Heart right ventricle (tissue), 16 donors: ENCODE data around the gene WDR49. TPM values are rescaled to one million over a fixed set of nuclear protein-coding genes. Genes with fewer than 3 reads are reported as not detected.
A peak's percentile ranks its signal among the peaks of the same experiment; 100 is the strongest.

ENCODE experiments used
- ATAC-seq, 8 donors: fragments of 200-7000 bp; cut with Tn5 transposase; one replicate each; pipeline ENCODE4 v1.9.1; 2020; ENCODE audit warnings: mild to moderate bottlenecking in 8 of 8, moderate library complexity in 8 of 8, moderate number of reproducible peaks in 1 of 8
- DNase-seq, 2 donors: peaks; one replicate each; pipeline ENCODE4 v3.0.0-alpha.2; 2020
- H3K27ac ChIP-seq, 10 donors: fragments of 200-600 bp; sonication (generic) in 2 of 10; one replicate each; pipeline versions ENCODE4 v1.5.0 to v1.8.0; 2020 to 2022; ENCODE audit warnings: mild to moderate bottlenecking in 3 of 10
- H3K27me3 ChIP-seq, 7 donors: fragments of 200-600 bp; one replicate each; pipeline ENCODE4 v1.8.0; 2021 to 2022; ENCODE audit warnings: mild to moderate bottlenecking in 2 of 7
- H3K36me3 ChIP-seq, 9 donors: fragments of 200-600 bp; sonication (generic) in 1 of 9; one replicate each; pipeline versions ENCODE4 v1.5.0 to v1.8.0; 2020 to 2022; ENCODE audit warnings: mild to moderate bottlenecking in 2 of 9
- H3K4me1 ChIP-seq, 9 donors: fragments of 200-600 bp; sonication (generic) in 1 of 9; one replicate each; pipeline versions ENCODE4 v1.5.0 to v1.8.0; 2020 to 2022; ENCODE audit warnings: mild to moderate bottlenecking in 4 of 9
- H3K4me3 ChIP-seq, 10 donors: fragments of 200-600 bp; sonication (generic) in 2 of 10; one replicate each; pipeline versions ENCODE4 v1.5.0 to v1.8.0; 2020 to 2022; ENCODE audit warnings: mild to moderate bottlenecking in 7 of 10, moderate library complexity in 2 of 10
- H3K9me3 ChIP-seq, 11 donors: fragments of 200-600 bp in 10 of 11; sonication (generic) in 2 of 11; one replicate each; pipeline versions ENCODE4 v1.5.0 to v1.8.0; 2013 to 2022; ENCODE audit warnings: mild to moderate bottlenecking in 2 of 11, control low read depth in 1 of 11, moderate library complexity in 1 of 11
- WGBS, 2 donors: extraction: QIAGEN DNeasy Blood & Tissue Kit; methylation state at CpG; one replicate each; pipeline ENCODE4 v1.1.7; 2013; ENCODE audit warnings: inconsistent platforms in 1 of 2; 5-methylcytosine and 5-hydroxymethylcytosine counted together
- intact Hi-C, 10 donors: fragments of 100-400 bp; cut with DNase I; formaldehyde crosslinking; loops; one replicate each; pipeline versions ENCODE4 v1.11.1 to v1.14.2; 2022
- polyA plus RNA-seq, 2 donors: library from polyadenylated mRNA; stranded (reverse); fragments of 200-250 nt; gene quantifications; one replicate each; pipeline ENCODE4 v1.2.3, GENCODE V29; 2013
- total RNA-seq, 10 donors: library from RNA; stranded (reverse); fragmentation: NEBNext Ultra II Directional in 3 of 10; extraction: Animal tissue kit (Norgen Biotek cat#: 25700) in 3 of 10; gene quantifications; one replicate each; pipeline versions ENCODE4 v1.2.1 to v1.2.4, GENCODE V29; 2021 to 2023
- TF ChIP-seq, protein P1 (sequence below), 9 donors: fragments of 200-600 bp; sonication (generic) in 2 of 9; IDR thresholded peaks; one replicate each; pipeline versions ENCODE4 v1.5.0 to v1.8.0; 2021 to 2022; ENCODE audit warnings: antibody characterized with exemption in 9 of 9, mild to moderate bottlenecking in 5 of 9, moderate library complexity in 1 of 9
- donor health status: Arrhythmogenic right ventricular cardiomyopathy.
- donor health status: ischemic (EF 13 %, LVEDD 7.1; RV severe dilation, severe dysfunction).
- donor health status: healthy with polysubstance abuse.
- donor health status: DM: no; HTN: yes; CAD: no.
- donor health status: DM: no; HTN: no; CAD: no.
- donor health status: ischemic (EF 25% LVEDD 6.9; RV normal size, moderate dysfunction).
- donor health status: ischemic (EF 25% LVEDD 5.7; RV mildly dilated, moderate dysfunction).
- donor health status: healthy.
- donor health status: DM: yes; HTN: yes; CAD: no.
- donor health status: Ischemic cardiomyopathy.
- donor health status: ischemic (EF 35%, LVEDD 5.7; RV mildly dilated, moderate dysfunction).
- donor health status: nonischemic (EF 11% LVEDD 7.7; RV severe dilation, severe dysfunction).
- donor health status: DM: yes; HTN: yes; CAD: no.
- donor health status: PGD.
- donor health status: ischemic (EF 29% LVEDD 5.4; RV normal size, mild dysfunction).
- donor health status: nonischemic (EF 23%, LVEDD 6.1; RV moderate dilation, normal function).

Gene WDR49
- total and polyA plus RNA-seq, 12 donors, result 0.06 to 6.6 (median 2.1) TPM

GRCh38 chr3:167653155-167653554 is 587 bp downstream of the WDR49 start:
- 65 to 74% methylated on average over 1 of the region's 1 CpG for WGBS, 2 donors
- peak overlapping the region in 1 of 10 donors; percentile 28 for H3K27ac ChIP-seq
- TF ChIP-seq, protein P1, sequence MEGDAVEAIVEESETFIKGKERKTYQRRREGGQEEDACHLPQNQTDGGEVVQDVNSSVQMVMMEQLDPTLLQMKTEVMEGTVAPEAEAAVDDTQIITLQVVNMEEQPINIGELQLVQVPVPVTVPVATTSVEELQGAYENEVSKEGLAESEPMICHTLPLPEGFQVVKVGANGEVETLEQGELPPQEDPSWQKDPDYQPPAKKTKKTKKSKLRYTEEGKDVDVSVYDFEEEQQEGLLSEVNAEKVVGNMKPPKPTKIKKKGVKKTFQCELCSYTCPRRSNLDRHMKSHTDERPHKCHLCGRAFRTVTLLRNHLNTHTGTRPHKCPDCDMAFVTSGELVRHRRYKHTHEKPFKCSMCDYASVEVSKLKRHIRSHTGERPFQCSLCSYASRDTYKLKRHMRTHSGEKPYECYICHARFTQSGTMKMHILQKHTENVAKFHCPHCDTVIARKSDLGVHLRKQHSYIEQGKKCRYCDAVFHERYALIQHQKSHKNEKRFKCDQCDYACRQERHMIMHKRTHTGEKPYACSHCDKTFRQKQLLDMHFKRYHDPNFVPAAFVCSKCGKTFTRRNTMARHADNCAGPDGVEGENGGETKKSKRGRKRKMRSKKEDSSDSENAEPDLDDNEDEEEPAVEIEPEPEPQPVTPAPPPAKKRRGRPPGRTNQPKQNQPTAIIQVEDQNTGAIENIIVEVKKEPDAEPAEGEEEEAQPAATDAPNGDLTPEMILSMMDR (IDR thresholded peaks at IDR 0.05), result no peak
- no peaks in the 10 kb centered on the region for H3K9me3 ChIP-seq
- intact Hi-C loops, result no loop called here
- no peak for ATAC-seq
- H3K4me3 ChIP-seq, result no peak overlapping the region
- H3K27me3 ChIP-seq, result no peaks in the 10 kb centered on the region
- H3K36me3 ChIP-seq, result no peaks in the 10 kb centered on the region
- no peak for DNase-seq
- H3K4me1 ChIP-seq, result peaks cover 0 to 11% (median 0%) of the 10 kb centered on the region in 9 donors

DNA sequence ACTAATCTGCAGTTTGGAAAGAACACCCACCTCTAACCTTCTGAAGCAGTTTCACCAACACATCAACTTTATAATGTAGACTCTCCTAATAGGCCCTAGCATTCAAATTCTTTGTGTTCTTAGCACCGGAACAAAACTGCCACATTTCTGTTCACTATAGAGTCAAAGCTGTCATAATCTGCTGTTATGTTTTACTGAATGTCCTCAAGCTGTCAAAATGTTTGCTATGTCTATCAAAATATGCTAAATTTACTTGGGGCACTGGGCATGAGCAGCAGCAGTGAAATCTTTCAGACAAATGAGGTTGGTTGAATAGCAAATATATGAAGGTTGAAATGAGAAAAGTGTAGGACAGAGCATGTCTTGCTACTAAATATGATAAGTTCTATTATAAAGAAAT is 1.9 kb downstream of the WDR49 start:
- intact Hi-C loops, result no loop called here
- no peak for ATAC-seq
- Histone ChIP-seq H3K27me3 (no peaks in the 10 kb centered on the region), H3K4me3 (no peak overlapping the region), H3K27ac (no peak overlapping the region), H3K36me3 (no peaks in the 10 kb centered on the region), H3K9me3 (no peaks in the 10 kb centered on the region), H3K4me1 (peaks cover 0 to 11% (median 0%) of the 10 kb centered on the region in 9 donors)
- 91 to 95% methylated on average over 1 of the region's 1 CpG for WGBS, 2 donors
- DNase-seq, result no peak
- TF ChIP-seq, protein P1 (IDR thresholded peaks at IDR 0.05), result no peak

GRCh38 chr3:167650459-167650858 is 3.3 kb downstream of the WDR49 start:
- Histone ChIP-seq H3K4me1 (peaks cover 0 to 11% (median 0%) of the 10 kb centered on the region in 9 donors), H3K27ac (no peak overlapping the region), H3K4me3 (no peak overlapping the region), H3K27me3 (no peaks in the 10 kb centered on the region), H3K9me3 (peaks cover 0 to 5% (median 0%) of the 10 kb centered on the region in 11 donors), H3K36me3 (no peaks in the 10 kb centered on the region)
- TF ChIP-seq, protein P1 (IDR thresholded peaks at IDR 0.05), result no peak
- DNase-seq, result no peak
- ATAC-seq, result no peak
- intact Hi-C loops, result no loop called here
- WGBS, 2 donors, result 78 to 89% methylated on average over 2 of the region's 2 CpGs

DNA sequence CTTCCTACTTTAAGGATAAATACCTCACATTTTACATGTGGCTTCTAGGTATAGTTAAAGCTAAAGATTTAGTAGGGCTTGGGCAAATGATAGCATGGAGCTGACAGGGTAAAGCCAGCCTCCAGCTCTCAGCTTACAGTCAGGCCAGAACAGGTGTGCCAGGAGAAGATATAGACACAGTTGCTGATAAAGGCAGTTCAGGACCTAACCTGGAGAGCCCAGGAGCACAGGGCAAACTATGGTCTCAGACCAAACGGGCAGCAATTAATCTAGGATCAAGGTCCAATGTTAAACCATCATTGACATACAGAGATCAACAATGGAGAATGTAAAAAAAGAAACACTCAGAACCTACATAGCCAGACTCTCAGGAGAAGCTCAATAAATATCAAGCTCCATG is 4.0 kb downstream of the WDR49 start:
- no peak overlapping the region for H3K27ac ChIP-seq
- peaks cover 0 to 11% (median 0%) of the 10 kb centered on the region in 9 donors for H3K4me1 ChIP-seq
- 68 to 77% methylated on average over 1 of the region's 1 CpG for WGBS, 2 donors
- peaks cover 0 to 7% (median 4%) of the 10 kb centered on the region in 11 donors for H3K9me3 ChIP-seq
- ATAC-seq, result no peak
- no peaks in the 10 kb centered on the region for H3K36me3 ChIP-seq
- TF ChIP-seq, protein P1 (IDR thresholded peaks at IDR 0.05), result no peak
- DNase-seq, result no peak
- intact Hi-C loops, result no loop called here
- H3K4me3 ChIP-seq, result no peak overlapping the region
- H3K27me3 ChIP-seq, result no peaks in the 10 kb centered on the region
